GM21737 (cell line): ENCODE data around the gene HDAC9.

Source experiments
- ATAC-seq: cut with Tn5 transposase; IDR thresholded peaks from one replicate; pipeline ENCODE4 v1.9.1; 2021; ENCODE audit warnings: mild to moderate bottlenecking, moderate library complexity; ENCODE audit not compliant: unreplicated experiment

Gene HDAC9

GRCh38 chr7:18771834-18772566, 276.5 kb downstream of the HDAC9 start:
- no peak for ATAC-seq

DNA sequence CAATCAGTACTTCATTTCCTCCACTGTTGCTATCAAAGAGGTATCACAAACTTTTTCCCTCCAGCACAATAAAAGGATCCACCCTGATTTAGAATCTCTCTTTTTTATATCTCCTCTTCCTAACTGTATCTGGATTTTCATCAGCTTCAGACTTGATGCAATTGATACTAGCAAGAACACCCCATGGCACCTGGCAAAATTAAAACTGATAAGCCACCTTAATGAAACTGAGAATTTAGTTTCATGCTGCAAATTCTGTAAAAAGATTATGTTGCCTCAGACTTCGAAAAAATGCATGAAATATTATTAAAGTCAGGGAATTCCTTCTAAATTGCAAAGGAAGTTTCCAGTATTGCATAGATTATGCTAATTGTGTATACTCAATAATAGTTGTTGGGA, 277.0 kb downstream of the HDAC9 start:
- no peak for ATAC-seq

GRCh38 chr7:18777314-18777713, 281.8 kb downstream of the HDAC9 start:
- ATAC-seq: no peak

- no peak for ATAC-seq
Observed at GRCh38 chr7:18778594-18778993, 283.0 kb downstream of the HDAC9 start.

GRCh38 chr7:18780266-18780665, 284.7 kb downstream of the HDAC9 start:
- ATAC-seq: no peak

DNA sequence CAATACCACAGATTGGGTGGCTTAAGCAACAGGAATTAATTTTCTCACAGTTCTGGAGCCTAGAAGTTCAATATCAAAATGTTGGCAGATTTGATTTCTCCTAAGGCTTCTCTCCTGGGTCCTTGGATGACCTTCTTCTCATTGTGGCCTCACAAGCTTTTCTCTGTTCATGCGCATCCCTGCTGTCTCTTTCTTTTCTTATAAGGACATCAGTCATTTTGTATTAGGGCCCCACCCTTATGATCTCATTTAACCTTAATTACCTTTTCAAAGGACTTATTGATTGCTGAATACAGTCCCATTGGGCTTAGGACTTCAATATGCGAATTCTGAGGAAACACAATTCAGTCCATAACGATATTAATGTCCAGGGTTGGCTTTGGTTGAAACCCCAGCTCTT, 285.4 kb downstream of the HDAC9 start:
- ATAC-seq: no peak

DNA sequence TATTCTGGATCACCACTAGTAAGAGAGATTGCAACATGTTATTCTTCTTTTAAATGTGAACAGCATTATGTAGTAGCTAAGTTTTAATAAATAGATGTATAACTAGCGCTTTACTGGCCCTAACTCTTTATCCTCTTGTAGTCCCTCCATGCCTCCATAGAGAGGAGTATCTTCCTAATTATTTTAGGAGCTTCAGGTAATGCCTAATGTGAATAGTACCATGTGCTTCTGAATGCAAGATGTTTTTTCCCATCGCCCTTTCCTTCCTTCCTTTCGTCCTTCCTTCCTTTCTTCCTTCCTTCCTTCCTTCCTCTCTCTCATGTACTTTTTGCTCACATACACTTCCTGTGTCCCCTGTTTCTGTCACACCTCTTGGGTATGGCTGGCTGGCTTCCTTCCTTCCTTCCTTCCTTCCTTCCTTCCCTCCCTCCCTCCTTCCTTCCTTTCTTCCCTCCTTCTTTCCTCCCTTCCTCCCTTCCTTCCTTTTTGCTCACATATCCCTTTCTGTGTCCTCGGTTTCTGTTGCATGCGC, 290.7 kb downstream of the HDAC9 start:
- no peak for ATAC-seq

- no peak for ATAC-seq
Observed at GRCh38 chr7:18786796-18787195, 291.2 kb downstream of the HDAC9 start.

GRCh38 chr7:18788026-18788425, 292.5 kb downstream of the HDAC9 start:
- no peak for ATAC-seq

GRCh38 chr7:18792871-18793595, 297.5 kb downstream of the HDAC9 start:
- ATAC-seq: no peak

DNA sequence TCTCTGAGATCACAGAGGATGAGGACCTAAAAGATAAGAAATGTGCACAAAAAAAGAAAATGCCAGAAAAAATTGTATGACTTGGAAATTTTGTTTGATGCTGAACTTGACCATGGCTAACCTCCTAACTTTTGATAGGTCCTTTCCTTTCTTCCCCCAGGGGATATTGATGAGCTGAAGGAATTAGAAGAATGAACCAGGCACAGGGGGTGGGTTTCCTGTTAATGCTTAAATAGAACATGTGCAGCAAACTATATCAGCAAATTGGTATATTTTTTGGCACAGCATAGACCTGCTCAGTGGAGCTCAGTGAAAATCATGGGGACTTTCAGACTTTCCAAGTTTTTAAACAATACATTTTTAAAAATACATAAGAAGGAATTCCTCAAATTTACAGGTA, 300.7 kb downstream of the HDAC9 start:
- ATAC-seq: no peak

- no peak for ATAC-seq
Observed at GRCh38 chr7:18798088-18798906, 302.7 kb downstream of the HDAC9 start.

GRCh38 chr7:18799899-18800298, 304.4 kb downstream of the HDAC9 start:
- no peak for ATAC-seq

DNA sequence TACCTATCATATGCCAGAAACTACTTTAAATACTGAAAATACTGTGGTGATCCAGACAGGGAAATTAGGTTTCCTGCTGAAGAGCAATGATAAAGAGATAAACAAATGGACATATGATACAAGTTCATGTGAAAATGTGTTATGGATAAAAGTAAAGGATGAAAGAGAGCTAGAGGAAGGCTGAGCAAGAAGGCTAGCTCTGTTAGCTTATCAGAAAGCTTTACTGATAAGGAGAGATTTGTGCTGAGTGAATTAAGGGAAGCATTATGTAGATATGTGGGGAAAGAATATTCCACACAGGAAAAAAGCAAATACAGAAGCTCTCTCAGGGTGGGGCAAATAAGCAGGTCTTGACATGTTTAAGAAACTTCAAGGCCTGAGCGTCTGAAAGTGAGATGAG, 308.4 kb downstream of the HDAC9 start:
- ATAC-seq: no peak

- ATAC-seq: no peak
Observed at GRCh38 chr7:18806177-18806576, 310.6 kb downstream of the HDAC9 start.

GRCh38 chr7:18808026-18808425, 312.5 kb downstream of the HDAC9 start:
- no peak for ATAC-seq

DNA sequence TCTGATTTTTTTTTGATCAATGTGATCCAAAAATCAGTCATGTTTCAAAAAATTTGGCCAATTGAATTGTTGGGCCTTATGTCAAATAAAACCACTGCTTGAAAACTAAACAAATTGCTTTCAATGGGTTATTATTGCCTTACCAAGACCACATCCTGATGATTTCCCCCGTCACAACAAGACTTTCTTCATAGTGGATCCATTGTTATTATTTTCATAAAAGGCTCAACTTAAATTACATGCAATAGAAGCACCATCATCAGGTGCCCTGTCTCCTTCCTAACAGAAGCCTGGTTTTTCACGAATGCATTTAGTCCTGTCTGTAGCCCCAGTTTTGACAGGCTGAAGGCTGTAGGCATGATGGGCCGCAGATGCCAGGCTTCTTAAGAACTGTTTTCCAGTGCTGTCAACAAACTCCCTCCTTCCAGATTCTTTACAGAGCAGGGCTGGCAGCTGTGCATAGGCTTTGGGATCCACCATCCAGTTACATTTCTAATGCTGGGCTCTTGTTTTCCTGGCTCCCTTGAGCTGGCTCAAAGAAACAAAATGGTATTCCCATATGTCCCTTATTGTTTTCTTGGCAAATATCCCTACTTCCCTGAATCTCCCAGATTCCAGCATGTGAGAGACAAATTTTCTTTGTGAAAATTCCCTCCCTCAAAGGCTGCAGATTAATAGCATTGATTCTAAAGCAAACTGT, 319.9 kb downstream of the HDAC9 start:
- ATAC-seq: no peak

GRCh38 chr7:18820981-18821380, 325.4 kb downstream of the HDAC9 start:
- ATAC-seq: no peak

- ATAC-seq: no peak
Observed at GRCh38 chr7:18821554-18821953, 326.0 kb downstream of the HDAC9 start.

DNA sequence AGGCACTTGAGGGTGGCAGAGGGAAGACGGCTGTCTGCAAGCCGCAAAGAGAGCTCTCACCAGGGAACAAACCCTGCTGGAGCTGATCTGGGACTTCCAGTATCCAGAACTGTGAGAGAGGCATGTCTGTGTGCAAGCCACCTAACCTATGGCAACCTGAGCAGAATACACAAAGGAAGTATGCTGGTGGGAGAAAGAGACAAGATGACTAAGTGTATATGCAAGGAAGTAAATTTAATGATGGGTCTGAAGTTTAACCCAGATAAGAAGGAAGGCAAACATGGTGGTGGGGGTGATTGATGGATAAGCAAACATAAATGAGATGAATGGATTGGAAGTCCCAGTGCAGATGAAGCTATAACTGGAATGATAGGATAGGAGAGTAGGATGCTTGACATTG, 328.6 kb downstream of the HDAC9 start:
- ATAC-seq: no peak
